Panc1 (cell line): Measurements from ENCODE around the gene FDXR. TPM values are rescaled to one million over a fixed set of nuclear protein-coding genes. Genes with fewer than 3 reads are reported as not detected.
"Not testable (repeated sequence)": the region's sequence is repeated elsewhere in the genome, so short reads cannot be mapped to it uniquely, and the experiment has no call there.

Experiments
- ATAC-seq: fragments of 200-7000 bp; cut with Tn5 transposase; 2 replicates; pipeline ENCODE4 v1.9.1; 2020; ENCODE audit warnings: mild to moderate bottlenecking, moderate library complexity
- BruUV-seq: library from RNA; stranded (reverse); fragments of 400-500 nt; replicated peaks from 2 replicates; lab custom pipeline; 2021; lab: Mats Ljungman, UMichigan
- CTCF ChIA-PET: fragments of 300-600 bp; sonication (Branson Sonifier 250); formaldehyde crosslinking; loops from one replicate; lab custom pipeline; 2022; ENCODE audit warnings: antibody characterized with exemption; lab: Charles Lee
- POLR2A ChIA-PET: fragments of 300-600 bp; sonication (Branson Sonifier 250); formaldehyde crosslinking; loops from one replicate; lab custom pipeline; 2022; ENCODE audit warnings: antibody characterized with exemption; lab: Charles Lee
- DNase-seq: peaks from one replicate; pipeline ENCODE4 v3.0.0-alpha.2; 2010; ENCODE audit warnings: low read depth, low spot score
- H3K27ac ChIP-seq: 2 replicates; pipeline ENCODE4 v1.5.1; 2011; ENCODE audit warnings: mild to moderate bottlenecking, low read length, inconsistent platforms
- H3K27me3 ChIP-seq: fragments of 200-500 bp; sonication (Bioruptor generic); 2 replicates; pipeline ENCODE4 v1.6.0; 2014; ENCODE audit warnings: low read length, inconsistent platforms; ENCODE audit not compliant: control insufficient read depth, insufficient read depth
- H3K36me3 ChIP-seq: fragments of 200-500 bp; sonication (Bioruptor generic); 2 replicates; pipeline ENCODE4 v1.5.1; 2014; ENCODE audit warnings: inconsistent platforms, mild to moderate bottlenecking, low read length, moderate library complexity; ENCODE audit not compliant: control insufficient read depth, insufficient read depth
- H3K4me1 ChIP-seq: 2 replicates; pipeline ENCODE4 v1.5.1; 2011; ENCODE audit warnings: inconsistent platforms, mild to moderate bottlenecking, low read length, moderate library complexity; ENCODE audit not compliant: control insufficient read depth, insufficient read depth
- H3K4me3 ChIP-seq, 2 experiments: 2 replicates each; pipeline ENCODE4 v1.5.1; 2011 to 2012; ENCODE audit warnings: low read depth in 2 of 2, low read length in 2 of 2, mild to moderate bottlenecking in 2 of 2, inconsistent platforms in 1 of 2, moderate library complexity in 1 of 2
- H3K9me3 ChIP-seq: fragments of 200-500 bp; sonication (Bioruptor generic); 2 replicates; pipeline ENCODE4 v1.5.1; 2014; ENCODE audit warnings: low read depth, mild to moderate bottlenecking, inconsistent platforms, low read length, moderate library complexity; ENCODE audit not compliant: control insufficient read depth, insufficient read depth
- CTCF ChIP-seq: fragments of 450-650 bp; IDR thresholded peaks from 2 replicates; pipeline ENCODE4 v1.5.1; 2017; ENCODE audit warnings: mild to moderate bottlenecking
- POLR2AphosphoS5 ChIP-seq: IDR thresholded peaks from 2 replicates; pipeline ENCODE4 v1.6.1; 2012; ENCODE audit warnings: mild to moderate bottlenecking, low read depth, low read length, moderate library complexity
- REST ChIP-seq, 2 experiments: IDR thresholded peaks; 2 replicates each; pipeline ENCODE4 v1.6.1; 2011 to 2012; ENCODE audit warnings: low read depth in 2 of 2, control low read depth in 1 of 2, low read length in 1 of 2, mild to moderate bottlenecking in 1 of 2, moderate library complexity in 1 of 2; ENCODE audit not compliant: insufficient read depth in 1 of 2
- SIN3A ChIP-seq: IDR thresholded peaks from 2 replicates; pipeline ENCODE4 v1.6.1; 2012; ENCODE audit warnings: low read depth, mild to moderate bottlenecking, low read length, moderate library complexity, borderline replicate concordance; ENCODE audit not compliant: insufficient read depth
- TCF7L2 ChIP-seq: IDR thresholded peaks from 2 replicates; pipeline ENCODE4 v1.6.1; 2011; ENCODE audit warnings: mild to moderate bottlenecking, low read depth, low read length, inconsistent platforms
- in situ Hi-C: cut with HindIII; loops from 2 replicates; pipeline ENCODE4 v1.10.0; 2016; ENCODE audit warnings: low sequenced_read_pairs, low pct_unique_long_range_greater_than_20kb
- intact Hi-C: fragments of 100-400 bp; cut with micrococcal nuclease; formaldehyde crosslinking; loops from one replicate; pipeline ENCODE4 v1.10.0; 2022; ENCODE audit not compliant: unreplicated experiment
- total RNA-seq: library from RNA; stranded (reverse); gene quantifications from one replicate; pipeline ENCODE4 v1.2.1, GENCODE V29; 2021; ENCODE audit not compliant: unreplicated experiment

FDXR gene
- total RNA-seq, 1 experiment from 2014 or later: 21.8 TPM

GRCh38 chr17:74870512-74870911 is 2.3 kb downstream of the FDXR start:
- in situ Hi-C loops: no loop called here
- no peak for DNase-seq
- CTCF ChIA-PET: no interaction called here

GRCh38 chr17:74870028-74870427 is 2.8 kb downstream of the FDXR start:
- in situ Hi-C loops, intact Hi-C loops, H3K27ac ChIP-seq: not testable (repeated sequence)

More at GRCh38 chr17:74870512-74870911, 2.3 kb downstream of the FDXR start:
- Histone ChIP-seq H3K4me1 (peaks cover 9% of the 10 kb centered on the region), H3K4me3 (no peak overlapping the region), H3K27ac (no peak overlapping the region), H3K9me3 (no peaks in the 10 kb centered on the region), H3K27me3 (no peaks in the 10 kb centered on the region), H3K36me3 (peaks cover 9% of the 10 kb centered on the region; the same call in 1 of the 2 replicates)
- POLR2A ChIA-PET: interaction anchor here (0.6 kb wide), 1 partner anchor 53 kb away, joined by 8 read pairs; no protein-coding TSS in a partner anchor
- no TSS peak for BruUV-seq
- no peak for ATAC-seq
- intact Hi-C loops: no loop called here
- no peak for TF ChIP-seq TCF7L2
- no peak for TF ChIP-seq REST (IDR thresholded peaks at IDR 0.05; ENCODE audit: insufficient read depth in 1 of 2, low read depth in 2 of 2, low read length in 1 of 2)
- TF ChIP-seq CTCF: no peak
- no peak for TF ChIP-seq POLR2AphosphoS5
- no peak for TF ChIP-seq SIN3A

GRCh38 chr17:74868908-74869255 is 3.9 kb downstream of the FDXR start:
- H3K36me3 ChIP-seq: peaks cover 9% of the 10 kb centered on the region; the same call in 1 of the 2 replicates
- peaks cover 6% of the 10 kb centered on the region for H3K4me1 ChIP-seq
- TF ChIP-seq REST (IDR thresholded peaks at IDR 0.05; ENCODE audit: insufficient read depth in 1 of 2, low read depth in 2 of 2, low read length in 1 of 2): no peak
- TF ChIP-seq SIN3A: no peak
- no peak for TF ChIP-seq CTCF
- TF ChIP-seq POLR2AphosphoS5: no peak
- no peak for TF ChIP-seq TCF7L2
- no peak for ATAC-seq
- no peak overlapping the region for H3K27ac ChIP-seq
- in situ Hi-C loops: no loop called here
- ChIA-PET POLR2A (interaction anchor here (0.6 kb wide), 1 partner anchor 13 kb away, joined by 6 read pairs; no protein-coding TSS in a partner anchor), CTCF (no interaction called here)
- no TSS peak for BruUV-seq
- H3K4me3 ChIP-seq: no peak overlapping the region
- no peaks in the 10 kb centered on the region for H3K9me3 ChIP-seq
- no peak for DNase-seq
- intact Hi-C loops: no loop called here
- no peaks in the 10 kb centered on the region for H3K27me3 ChIP-seq

More at GRCh38 chr17:74870028-74870427, 2.8 kb downstream of the FDXR start:
- H3K9me3 ChIP-seq, H3K4me3 ChIP-seq, ATAC-seq, H3K36me3 ChIP-seq, H3K27me3 ChIP-seq, BruUV-seq, H3K4me1 ChIP-seq, DNase-seq: not testable (repeated sequence)
- POLR2A ChIA-PET: interaction anchor here (0.6 kb wide), 3 partner anchors 31 to 283 kb away, joined by 3 to 8 read pairs (median 3); no protein-coding TSS in a partner anchor
- CTCF ChIA-PET: interaction anchor here (0.6 kb wide), 1 partner anchor 123 kb away, joined by 3 read pairs; no protein-coding TSS in a partner anchor
